NCI-H226 (cell line): ENCODE measurements around the gene SNRNP48.

ENCODE experiments used
- DNase-seq: peaks from one replicate; pipeline ENCODE4 v3.0.0-alpha.2; 2015

Gene SNRNP48

DNA sequence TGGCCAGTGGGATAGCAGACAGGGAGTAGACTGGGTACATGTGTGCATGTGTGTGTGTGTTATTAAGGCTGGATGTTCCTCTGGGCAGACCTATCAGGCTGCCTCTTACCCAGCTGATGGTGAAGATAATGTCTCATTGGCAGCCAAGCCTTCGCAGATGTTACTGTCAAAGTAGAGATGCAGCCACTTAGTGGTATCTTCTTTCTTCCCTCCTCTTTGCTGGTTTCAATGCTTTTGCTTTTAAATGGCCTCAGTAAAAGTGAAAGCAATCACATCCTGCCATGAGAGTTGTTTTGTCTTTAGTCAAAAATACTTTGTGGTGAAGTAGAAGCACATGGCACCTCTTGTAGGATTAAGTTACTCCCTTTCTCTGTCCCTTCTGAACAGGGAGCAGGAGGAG lies 57.5 kb downstream of the SNRNP48 start:
- no peak for DNase-seq

DNA sequence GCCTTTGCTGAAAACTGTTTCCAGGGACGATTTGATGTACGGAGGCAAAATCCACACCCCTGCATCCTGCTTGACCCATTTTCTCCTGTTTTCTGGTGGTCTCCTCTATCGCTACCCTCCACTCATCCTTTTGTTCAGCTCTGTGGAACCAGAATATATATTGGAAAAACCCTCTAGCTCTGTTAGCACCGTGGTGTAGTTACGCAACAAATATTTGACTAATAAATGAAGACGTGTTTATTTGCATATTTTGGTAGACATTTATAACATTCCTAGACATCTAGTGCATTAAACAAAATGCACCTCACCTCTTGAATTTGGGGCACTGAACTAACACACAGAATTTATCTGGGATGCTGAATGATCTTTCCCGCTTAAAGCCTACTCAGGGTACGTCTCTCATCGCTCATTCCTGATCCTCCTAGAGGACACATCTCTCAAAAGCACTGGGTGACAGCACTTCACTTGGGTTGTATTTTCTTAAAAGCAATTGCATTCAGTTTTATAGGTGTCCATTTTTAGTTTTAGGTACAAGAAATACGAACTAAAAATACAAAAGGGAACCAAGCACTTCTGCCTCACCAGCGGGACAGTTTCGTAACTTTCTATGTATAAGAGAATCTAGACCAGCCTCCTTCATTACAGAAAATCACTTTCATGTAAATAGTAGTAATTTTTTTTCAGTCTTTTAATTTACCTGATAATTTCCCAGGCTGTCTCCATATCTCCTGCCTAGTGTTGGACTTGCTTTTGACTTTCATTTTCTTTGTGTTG lies 59.2 kb downstream of the SNRNP48 start:
- DNase-seq, result no peak

- DNase-seq, result no peak
These were observed 60.9 kb downstream of the SNRNP48 start for GRCh38 chr6:7650878-7651277.

GRCh38 chr6:7652957-7653356 lies 63.0 kb downstream of the SNRNP48 start:
- DNase-seq, result no peak

DNA sequence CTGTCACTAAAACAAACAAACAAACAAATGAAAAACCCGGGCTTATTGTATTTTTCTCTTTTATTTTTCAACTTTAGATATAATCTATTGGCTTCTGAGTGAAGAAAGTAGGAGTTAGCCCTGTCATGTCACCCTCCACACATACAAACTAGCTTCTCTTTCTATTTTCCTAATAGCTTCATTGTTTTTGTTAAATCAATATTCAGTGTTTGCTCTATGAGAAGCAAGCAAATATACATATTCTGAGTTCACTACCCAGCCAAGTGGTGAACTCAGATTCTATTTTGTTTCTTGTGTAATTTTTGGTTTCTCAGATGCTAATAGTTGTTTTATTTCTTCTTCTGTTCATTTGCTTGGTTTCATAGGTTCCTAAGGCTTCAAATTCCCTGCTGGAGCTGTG lies 66.4 kb downstream of the SNRNP48 start:
- no peak for DNase-seq

DNA sequence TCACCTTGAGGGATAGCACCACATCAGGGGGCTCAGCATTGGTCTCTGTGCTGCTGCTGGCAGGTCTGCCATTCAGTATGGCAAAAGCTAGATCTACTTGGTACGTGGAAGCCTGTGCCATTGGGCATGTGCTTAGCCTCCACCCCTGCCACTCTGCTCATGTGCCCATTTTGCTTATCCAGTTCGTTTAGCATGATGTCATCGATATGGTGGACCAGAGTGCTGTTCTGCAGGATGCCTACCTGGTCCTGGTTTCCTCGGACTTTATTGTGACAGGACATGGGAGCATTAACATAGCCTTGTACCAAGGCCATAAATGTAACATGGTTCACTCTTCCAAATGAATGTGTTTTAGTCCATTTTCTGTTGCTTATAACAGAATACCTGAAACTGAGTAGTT lies 68.5 kb downstream of the SNRNP48 start:
- no peak for DNase-seq

- DNase-seq, result no peak
These were observed 71.4 kb downstream of the SNRNP48 start for GRCh38 chr6:7661364-7661763.
